Naive thymus-derived CD8-positive, alpha-beta T cell (primary cell): ENCODE data around the gene KATNB1. TPM values are rescaled to one million over a fixed set of nuclear protein-coding genes. Genes with fewer than 3 reads are reported as not detected.

Experiments
- ATAC-seq, 2 donors: fragments of 150-1000 bp; cut with Tn5 transposase in 1 of 2; sonication (Bioruptor Pico), chemical (Tn5 transposase) in 1 of 2; 1 replicate in 1 of 2; 2 replicates in 1 of 2; pipeline ENCODE4 v1.10.0; 2021; ENCODE audit warnings: mild to moderate bottlenecking in 2 of 2, moderate library complexity in 2 of 2
- POLR2A ChIA-PET: fragments of 350-600 bp; sonication (Branson Sonifier 250); formaldehyde crosslinking; loops from one replicate; lab custom pipeline; 2021; ENCODE audit warnings: antibody characterized with exemption; lab: Charles Lee
- DNase-seq, 10 donors: peaks; one replicate each; pipeline versions ENCODE4 v3.0.0 to v3.0.0-alpha.2; 2020 to 2022
- H3K27ac Mint-ChIP-seq, 10 donors: one replicate each; pipeline ENCODE4 v1.8.0; 2020 to 2022; ENCODE audit warnings: mild to moderate bottlenecking in 10 of 10, mixed read lengths in 10 of 10, moderate library complexity in 4 of 10, inconsistent platforms in 1 of 10
- H3K27me3 Mint-ChIP-seq, 5 donors: one replicate each; pipeline ENCODE4 v1.8.0; 2021 to 2022; ENCODE audit warnings: mixed read lengths in 5 of 5
- H3K36me3 Mint-ChIP-seq, 3 donors: one replicate each; pipeline ENCODE4 v1.8.0; 2020 to 2022; ENCODE audit warnings: mixed read lengths in 3 of 3, mild to moderate bottlenecking in 2 of 3, inconsistent platforms in 1 of 3
- H3K4me1 Mint-ChIP-seq, 4 donors: one replicate each; pipeline ENCODE4 v1.8.0; 2021 to 2022; ENCODE audit warnings: mixed read lengths in 4 of 4
- H3K4me3 Mint-ChIP-seq, 10 donors: one replicate each; pipeline ENCODE4 v1.8.0; 2020 to 2022; ENCODE audit warnings: mild to moderate bottlenecking in 10 of 10, mixed read lengths in 10 of 10, moderate library complexity in 6 of 10, inconsistent platforms in 1 of 10
- H3K9me3 Mint-ChIP-seq, 9 donors: one replicate each; pipeline ENCODE4 v1.8.0; 2020 to 2022; ENCODE audit warnings: mixed read lengths in 9 of 9, mild to moderate bottlenecking in 3 of 9, inconsistent platforms in 1 of 9, moderate library complexity in 1 of 9
- polyA plus RNA-seq, 3 donors: library from polyadenylated mRNA; unstranded; fragments of 300-500 nt; fragmentation: Illumina TruSeq; gene quantifications; one replicate each; pipeline ENCODE4 v1.2.3, GENCODE V29; 2021
- total RNA-seq, 8 experiments: library from RNA in 2 of 8; stranded (reverse) in 2 of 8; gene quantifications; one replicate each; pipeline ENCODE4 v1.2.3 and lab custom pipeline; 2021 to 2026

The KATNB1 gene
- total and polyA plus RNA-seq, 5 experiments from 2014 or later: 16.3 to 28.6 (median 26.1) TPM

GRCh38 chr16:57800200-57801097 lies 64.9 kb downstream of the KATNB1 start:
- Mint-ChIP-seq H3K36me3 (peaks cover 0 to 2% (median 2%) of the 10 kb centered on the region in 3 donors), H3K4me3 (peak overlapping the region in 9 of 10 donors; percentile 16 to 60 (median 54))
- POLR2A ChIA-PET: interaction anchor here (1.4 kb wide), 1 partner anchor 9 kb away, joined by 3 read pairs; no protein-coding TSS in a partner anchor

GRCh38 chr16:57801098-57801808 lies 65.7 kb downstream of the KATNB1 start:
- Mint-ChIP-seq H3K4me3 (peak overlapping the region; percentile 16 to 65 (median 37)), H3K27ac (peak overlapping the region in 1 of 10 donors; percentile 36), H3K36me3 (peaks cover 0 to 2% (median 2%) of the 10 kb centered on the region in 3 donors), H3K9me3 (no peaks in the 10 kb centered on the region), H3K27me3 (peaks cover 11 to 47% (median 21%) of the 10 kb centered on the region in 5 donors), H3K4me1 (peaks cover 24 to 36% (median 33%) of the 10 kb centered on the region in 4 donors)
- POLR2A ChIA-PET: interaction anchor here (1.4 kb wide), 1 partner anchor 10 kb away, joined by 3 read pairs; no protein-coding TSS in a partner anchor
- no peak for DNase-seq
- no peak for ATAC-seq

More at GRCh38 chr16:57800200-57801097, 64.9 kb downstream of the KATNB1 start:
- no peak for ATAC-seq
- Mint-ChIP-seq H3K9me3 (no peaks in the 10 kb centered on the region), H3K27ac (peak overlapping the region in 7 of 10 donors; percentile 30 to 81 (median 70)), H3K4me1 (peaks cover 23 to 36% (median 33%) of the 10 kb centered on the region in 4 donors), H3K27me3 (peaks cover 9 to 40% (median 19%) of the 10 kb centered on the region in 5 donors)
- DNase-seq: no peak

GRCh38 chr16:57801809-57802340 lies 66.3 kb downstream of the KATNB1 start:
- Mint-ChIP-seq H3K4me3 (peak overlapping the region in 6 of 10 donors; percentile 26 to 61 (median 37)), H3K27me3 (peaks cover 16 to 48% (median 22%) of the 10 kb centered on the region in 5 donors), H3K27ac (no peak overlapping the region), H3K9me3 (no peaks in the 10 kb centered on the region), H3K4me1 (peaks cover 25 to 36% (median 33%) of the 10 kb centered on the region in 4 donors), H3K36me3 (peaks cover 0 to 2% (median 2%) of the 10 kb centered on the region in 3 donors)
- POLR2A ChIA-PET: interaction anchor here (0.7 kb wide), 1 partner anchor 15 kb away, joined by 3 read pairs; no protein-coding TSS in a partner anchor
- DNase-seq (no peak), ATAC-seq (peak in 1 of 2 donors; percentile 29)

GRCh38 chr16:57802341-57803133 lies 67.0 kb downstream of the KATNB1 start, which contains the start of gene KIFC3:
Gene KIFC3, minus strand, starts transcription at chr16:57802491. Its CDS starts 4,248 bp downstream, at chr16:57798243.
- Mint-ChIP-seq H3K27me3 (peaks cover 17 to 47% (median 21%) of the 10 kb centered on the region in 5 donors), H3K4me1 (peaks cover 25 to 39% (median 34%) of the 10 kb centered on the region in 4 donors), H3K9me3 (no peaks in the 10 kb centered on the region), H3K4me3 (peak within 1 kb of the TSS; percentile 85 to 98 (median 92)), H3K36me3 (peaks cover 0 to 2% (median 2%) of the 10 kb centered on the region in 3 donors), H3K27ac (peak within 1 kb of the TSS in 9 of 10 donors; percentile 58 to 92 (median 85))
- DNase-seq: peak; percentile 11 to 79 (median 36)
- ATAC-seq: peak; percentile 60 to 81
- POLR2A ChIA-PET: interaction anchor here (0.7 kb wide), 1 partner anchor 14 kb away, joined by 3 read pairs; no protein-coding TSS in a partner anchor

- H3K27me3 Mint-ChIP-seq: peaks cover 19 to 52% (median 22%) of the 10 kb centered on the region in 5 donors
- peak overlapping the region in 3 of 10 donors; percentile 62 to 89 (median 85) for H3K27ac Mint-ChIP-seq
- H3K9me3 Mint-ChIP-seq: no peaks in the 10 kb centered on the region
- no peak for DNase-seq
- peak overlapping the region; percentile 85 to 98 (median 92) for H3K4me3 Mint-ChIP-seq
- no peak for ATAC-seq
- POLR2A ChIA-PET: no interaction called here
- peaks cover 27 to 47% (median 40%) of the 10 kb centered on the region in 4 donors for H3K4me1 Mint-ChIP-seq
- peaks cover 0 to 2% (median 2%) of the 10 kb centered on the region in 3 donors for H3K36me3 Mint-ChIP-seq
Observed at GRCh38 chr16:57803134-57803990, 67.8 kb downstream of the KATNB1 start.

DNA sequence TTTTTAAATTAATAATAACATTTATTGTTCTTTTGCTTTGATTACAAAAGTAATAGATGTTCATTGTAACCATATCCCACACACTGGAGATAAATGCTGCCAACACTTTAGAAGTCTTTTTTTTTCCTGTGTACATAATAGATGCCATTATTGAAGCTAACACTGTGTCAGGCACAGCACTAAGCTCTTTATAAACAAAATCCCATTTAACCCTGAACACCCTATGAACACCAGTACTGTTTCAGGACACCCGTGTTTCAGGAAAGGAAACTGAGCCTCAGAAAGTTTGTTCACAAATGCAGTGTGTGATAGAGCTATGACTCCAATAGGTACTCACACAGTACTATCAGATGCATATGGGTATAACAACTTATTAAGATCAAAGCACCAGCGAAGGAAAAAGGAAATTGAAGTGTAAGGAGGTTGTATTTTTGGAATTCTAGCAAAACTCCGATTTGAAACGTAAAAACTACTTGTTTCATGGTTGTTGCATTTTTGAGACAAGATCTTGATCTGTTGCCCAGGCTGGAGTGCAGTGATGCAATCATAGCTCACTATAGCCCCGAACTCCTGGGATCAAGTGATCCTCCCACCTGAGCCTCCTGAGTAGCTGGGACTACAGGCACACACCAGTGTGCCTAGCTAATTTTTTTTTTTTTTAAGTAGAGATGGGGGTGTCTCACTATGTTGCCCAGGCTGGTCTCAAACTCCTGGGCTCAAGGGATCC lies 68.7 kb downstream of the KATNB1 start:
- no peak overlapping the region for H3K27ac Mint-ChIP-seq
- POLR2A ChIA-PET: interaction anchor here (0.5 to 0.7 kb wide), 2 partner anchors 44 to 196 kb away, joined by 3 read pairs; no protein-coding TSS in a partner anchor

DNA sequence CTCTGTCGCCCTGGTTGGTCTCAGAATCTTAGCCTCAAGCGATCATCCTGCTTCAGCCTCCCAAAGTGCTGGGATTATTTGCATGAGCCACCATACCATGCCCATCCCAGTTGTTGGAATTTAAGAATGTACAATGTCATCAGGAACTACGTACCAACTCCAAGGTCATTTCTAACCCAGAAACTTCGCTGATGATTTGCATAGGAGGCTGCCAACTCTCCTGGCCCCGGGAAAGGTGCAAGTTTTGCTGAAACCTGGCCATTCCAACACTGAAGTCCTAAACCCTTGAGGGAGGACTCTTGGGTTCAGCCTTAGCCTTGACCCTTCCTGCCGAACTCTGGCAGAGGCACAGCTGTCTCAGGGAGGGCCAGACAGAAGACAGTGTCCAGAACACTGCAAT lies 69.6 kb downstream of the KATNB1 start:
- Mint-ChIP-seq H3K27ac (no peak overlapping the region), H3K4me1 (peaks cover 17 to 45% (median 32%) of the 10 kb centered on the region in 4 donors), H3K4me3 (no peak overlapping the region), H3K9me3 (no peaks in the 10 kb centered on the region), H3K36me3 (peaks cover 0 to 2% (median 2%) of the 10 kb centered on the region in 3 donors), H3K27me3 (peaks cover 24 to 59% (median 26%) of the 10 kb centered on the region in 5 donors)
- POLR2A ChIA-PET: interaction anchor here (0.7 kb wide), 1 partner anchor 45 kb away, joined by 3 read pairs; no protein-coding TSS in a partner anchor
- no peak for ATAC-seq
- DNase-seq: no peak

More for the DNA sequence above, 68.7 kb downstream of the KATNB1 start:
- Mint-ChIP-seq H3K36me3 (peaks cover 0 to 2% (median 2%) of the 10 kb centered on the region in 3 donors), H3K4me1 (peaks cover 24 to 45% (median 38%) of the 10 kb centered on the region in 4 donors), H3K27me3 (peaks cover 24 to 59% (median 26%) of the 10 kb centered on the region in 5 donors), H3K4me3 (no peak overlapping the region), H3K9me3 (no peaks in the 10 kb centered on the region)
- ATAC-seq (no peak), DNase-seq (no peak)
